PC-3 (cell line): ENCODE measurements around the gene SCART1. TPM values are rescaled to one million over a fixed set of nuclear protein-coding genes. Genes with fewer than 3 reads are reported as not detected.
"Not testable (repeated sequence)": the region's sequence is repeated elsewhere in the genome, so short reads cannot be mapped to it uniquely, and the experiment has no call there.

Experiments
- ATAC-seq: fragments of 200-7000 bp; cut with Tn5 transposase; 2 replicates; pipeline ENCODE4 v1.9.1; 2020; ENCODE audit warnings: mild to moderate bottlenecking, moderate library complexity
- BruUV-seq: library from RNA; stranded (reverse); fragments of 400-500 nt; replicated peaks from 2 replicates; lab custom pipeline; 2021; lab: Mats Ljungman, UMichigan
- CTCF ChIA-PET: fragments of 300-600 bp; sonication (Branson Sonifier 250); formaldehyde crosslinking; loops from one replicate; lab custom pipeline; 2022; ENCODE audit warnings: antibody characterized with exemption; lab: Charles Lee
- POLR2A ChIA-PET: fragments of 300-600 bp; sonication (Branson Sonifier 250); formaldehyde crosslinking; loops from one replicate; lab custom pipeline; 2022; ENCODE audit warnings: antibody characterized with exemption; ENCODE audit not compliant: unreplicated experiment; lab: Charles Lee
- DNase-seq: peaks from one replicate; pipeline ENCODE4 v3.0.0-alpha.2; 2015
- H2AFZ ChIP-seq: fragments of 300-600 bp; sonication (generic); 2 replicates; pipeline ENCODE4 v1.6.0; 2016; ENCODE audit warnings: antibody characterized with exemption, low read length
- H3F3A ChIP-seq: fragments of 300-600 bp; sonication (generic); one replicate; pipeline ENCODE4 v1.6.0; 2017; ENCODE audit warnings: antibody characterized with exemption, low read length, control low read depth, mild to moderate bottlenecking; ENCODE audit not compliant: unreplicated experiment
- H3K27ac ChIP-seq: fragments of 300-600 bp; sonication (generic); 2 replicates; pipeline ENCODE4 v1.5.1; 2016; ENCODE audit warnings: mild to moderate bottlenecking, low read length
- H3K27me3 ChIP-seq: fragments of 300-600 bp; sonication (generic); 2 replicates; pipeline ENCODE4 v1.6.1; 2016; ENCODE audit warnings: low read length, mixed read lengths
- H3K36me3 ChIP-seq: fragments of 300-600 bp; sonication (generic); 2 replicates; pipeline ENCODE4 v1.6.1; 2016; ENCODE audit warnings: low read depth, mixed run types, low read length, mixed read lengths
- H3K4me1 ChIP-seq: fragments of 300-600 bp; sonication (generic); 2 replicates; pipeline ENCODE4 v1.5.1; 2016; ENCODE audit warnings: low read length; ENCODE audit not compliant: insufficient read depth
- H3K4me2 ChIP-seq: fragments of 300-600 bp; sonication (generic); 2 replicates; pipeline ENCODE4 v1.6.0; 2016; ENCODE audit warnings: low read length
- H3K4me3 ChIP-seq: fragments of 300-600 bp; sonication (generic); 2 replicates; pipeline ENCODE4 v1.5.1; 2016; ENCODE audit warnings: mild to moderate bottlenecking, low read length, mixed read lengths
- H3K79me2 ChIP-seq: fragments of 300-600 bp; sonication (generic); 2 replicates; pipeline ENCODE4 v1.6.1; 2017; ENCODE audit warnings: low read length, mixed read lengths
- H3K9ac ChIP-seq: fragments of 300-600 bp; sonication (generic); 2 replicates; pipeline ENCODE4 v1.6.0; 2016; ENCODE audit warnings: mild to moderate bottlenecking, low read length
- H3K9me2 ChIP-seq: fragments of 300-600 bp; sonication (generic); replicated peaks from 2 replicates; pipeline ENCODE4 v1.6.1; 2016; ENCODE audit warnings: mixed run types, low read length, mixed read lengths
- H3K9me3 ChIP-seq: fragments of 300-600 bp; sonication (generic); 2 replicates; pipeline ENCODE4 v1.6.1; 2016; ENCODE audit warnings: low read length, mixed read lengths
- H4K20me1 ChIP-seq: fragments of 300-600 bp; sonication (generic); 2 replicates; pipeline ENCODE4 v1.6.1; 2016; ENCODE audit warnings: low read length, mixed read lengths
- EZH2 ChIP-seq: fragments of 300-600 bp; sonication (generic); IDR thresholded peaks from one replicate; pipeline ENCODE4 v1.6.1; 2017; ENCODE audit warnings: antibody characterized with exemption, mild to moderate bottlenecking, low read length; ENCODE audit not compliant: unreplicated experiment
- EZH2phosphoT487 ChIP-seq: fragments of 300-600 bp; sonication (generic); IDR thresholded peaks from 2 replicates; pipeline ENCODE4 v1.6.1; 2018; ENCODE audit warnings: mild to moderate bottlenecking, antibody characterized with exemption, low read length, borderline replicate concordance
- intact Hi-C: fragments of 100-400 bp; cut with micrococcal nuclease; formaldehyde crosslinking; loops from 2 replicates; pipeline ENCODE4 v1.9.0; 2023
- total RNA-seq: library from RNA; depleted of rRNA; stranded (reverse); fragments of >200 nt; gene quantifications from 2 replicates; pipeline ENCODE4 v1.2.3, GENCODE V29; 2014; rRNA removed
- TF ChIP-seq, protein P1 (sequence below): fragments of 300-600 bp; sonication (generic); conservative IDR thresholded peaks from 2 replicates; pipeline ENCODE4 v1.5.1; 2017; ENCODE audit warnings: antibody characterized with exemption, low read depth, mild to moderate bottlenecking, low read length

SCART1 gene
- total RNA-seq, 1 experiment from 2014 or later = 2.4 TPM

DNA sequence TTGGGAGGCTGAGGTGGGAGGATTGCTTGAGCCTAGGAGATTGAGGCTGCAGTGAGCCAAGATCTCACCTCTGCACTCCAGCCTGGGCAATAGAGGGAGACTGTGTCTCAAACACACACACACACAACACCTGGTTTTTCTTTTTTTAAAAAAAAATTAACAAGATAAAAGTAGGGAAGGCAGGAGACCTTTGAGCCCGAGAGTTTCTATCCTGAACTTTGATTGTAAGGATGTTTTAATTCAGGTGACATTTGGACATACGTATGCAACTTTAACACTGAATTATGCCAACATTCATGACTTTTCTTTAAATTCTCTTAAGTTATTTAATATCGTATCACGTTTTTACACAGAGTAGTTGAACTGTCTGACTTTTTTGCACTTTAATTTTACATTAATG lies 61.7 kb downstream of the SCART1 start:
- TF ChIP-seq, protein P1, sequence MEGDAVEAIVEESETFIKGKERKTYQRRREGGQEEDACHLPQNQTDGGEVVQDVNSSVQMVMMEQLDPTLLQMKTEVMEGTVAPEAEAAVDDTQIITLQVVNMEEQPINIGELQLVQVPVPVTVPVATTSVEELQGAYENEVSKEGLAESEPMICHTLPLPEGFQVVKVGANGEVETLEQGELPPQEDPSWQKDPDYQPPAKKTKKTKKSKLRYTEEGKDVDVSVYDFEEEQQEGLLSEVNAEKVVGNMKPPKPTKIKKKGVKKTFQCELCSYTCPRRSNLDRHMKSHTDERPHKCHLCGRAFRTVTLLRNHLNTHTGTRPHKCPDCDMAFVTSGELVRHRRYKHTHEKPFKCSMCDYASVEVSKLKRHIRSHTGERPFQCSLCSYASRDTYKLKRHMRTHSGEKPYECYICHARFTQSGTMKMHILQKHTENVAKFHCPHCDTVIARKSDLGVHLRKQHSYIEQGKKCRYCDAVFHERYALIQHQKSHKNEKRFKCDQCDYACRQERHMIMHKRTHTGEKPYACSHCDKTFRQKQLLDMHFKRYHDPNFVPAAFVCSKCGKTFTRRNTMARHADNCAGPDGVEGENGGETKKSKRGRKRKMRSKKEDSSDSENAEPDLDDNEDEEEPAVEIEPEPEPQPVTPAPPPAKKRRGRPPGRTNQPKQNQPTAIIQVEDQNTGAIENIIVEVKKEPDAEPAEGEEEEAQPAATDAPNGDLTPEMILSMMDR = no peak
- TF ChIP-seq EZH2 = no peak
- TF ChIP-seq EZH2phosphoT487 = no peak
- no peak overlapping the region for H2AFZ ChIP-seq
- no peaks in the 10 kb centered on the region for H3K27me3 ChIP-seq
- ChIA-PET CTCF (no interaction called here), POLR2A (no interaction called here)
- H3K36me3 ChIP-seq = no peaks in the 10 kb centered on the region
- no peak overlapping the region for H3K27ac ChIP-seq
- DNase-seq (no peak), ATAC-seq (no peak)
- no peaks in the 10 kb centered on the region for H3K9me3 ChIP-seq
- no peaks in the 10 kb centered on the region for H4K20me1 ChIP-seq
- no peaks in the 10 kb centered on the region for H3K9me2 ChIP-seq
- H3K4me1 ChIP-seq = peaks cover 3% of the 10 kb centered on the region
- H3F3A ChIP-seq = no peaks in the 10 kb centered on the region
- no peak overlapping the region for H3K4me3 ChIP-seq
- intact Hi-C loops = no loop called here
- no peaks in the 10 kb centered on the region for H3K79me2 ChIP-seq
- no peak overlapping the region for H3K9ac ChIP-seq
- no peak overlapping the region for H3K4me2 ChIP-seq
- BruUV-seq = no TSS peak

DNA sequence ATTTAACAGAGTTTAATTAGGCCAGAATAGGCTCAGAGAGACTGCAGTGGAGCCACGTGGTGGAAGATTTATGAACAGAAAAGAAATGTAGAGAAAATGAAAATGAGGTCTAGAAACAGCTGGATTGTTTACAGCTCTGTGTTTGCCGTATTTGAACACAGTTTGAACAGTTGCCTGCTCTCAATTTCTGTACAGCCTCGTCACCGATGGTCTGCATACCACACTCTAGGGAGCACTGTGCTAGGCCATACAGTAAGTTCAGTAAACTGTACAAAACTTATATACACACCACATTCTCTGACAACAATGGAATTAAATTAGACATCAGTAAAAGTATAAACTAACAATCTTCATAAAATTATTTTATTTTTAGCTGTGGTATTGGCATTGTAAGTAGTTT lies 62.3 kb downstream of the SCART1 start:
- BruUV-seq = no TSS peak
- no peaks in the 10 kb centered on the region for H3K9me2 ChIP-seq

DNA sequence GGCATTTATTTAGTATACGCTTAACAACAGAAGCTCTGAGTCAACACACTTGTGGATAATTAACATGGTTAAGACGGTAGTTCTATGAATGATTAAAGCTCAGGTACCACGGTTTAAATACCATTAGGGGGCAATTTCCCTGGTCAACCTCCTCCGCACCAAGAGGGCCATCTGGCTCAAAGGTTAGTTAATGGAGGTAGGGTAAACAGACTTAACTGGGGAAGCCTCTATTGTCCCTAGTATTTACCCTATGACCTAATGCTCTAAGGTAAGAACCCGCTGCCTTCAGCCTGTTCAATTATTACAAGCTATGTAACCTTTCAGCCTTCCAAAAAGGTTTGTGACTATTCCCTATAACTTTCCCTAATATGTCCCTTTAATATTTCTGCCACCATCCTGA lies 64.8 kb downstream of the SCART1 start:
- ATAC-seq, CTCF ChIA-PET, H3F3A ChIP-seq, H3K27ac ChIP-seq, DNase-seq, H3K79me2 ChIP-seq, BruUV-seq, intact Hi-C loops, POLR2A ChIA-PET, H3K9ac ChIP-seq, H3K36me3 ChIP-seq, H4K20me1 ChIP-seq, H2AFZ ChIP-seq, H3K4me2 ChIP-seq, H3K27me3 ChIP-seq, H3K9me3 ChIP-seq, H3K4me3 ChIP-seq, H3K9me2 ChIP-seq: not testable (repeated sequence)
- H3K4me1 ChIP-seq = peaks cover 15% of the 10 kb centered on the region

More for the DNA sequence above, 62.3 kb downstream of the SCART1 start:
- DNase-seq (no peak), ATAC-seq (no peak)
- Histone ChIP-seq H3K4me3 (no peak overlapping the region), H4K20me1 (no peaks in the 10 kb centered on the region), H3K36me3 (no peaks in the 10 kb centered on the region), H3K79me2 (no peaks in the 10 kb centered on the region), H3K27me3 (no peaks in the 10 kb centered on the region), H2AFZ (no peak overlapping the region), H3K9ac (no peak overlapping the region), H3K4me2 (no peak overlapping the region), H3K27ac (no peak overlapping the region), H3K4me1 (peaks cover 5% of the 10 kb centered on the region), H3F3A (no peaks in the 10 kb centered on the region), H3K9me3 (no peaks in the 10 kb centered on the region)
- intact Hi-C loops = no loop called here
- TF ChIP-seq EZH2phosphoT487 (no peak), EZH2 (no peak)
- TF ChIP-seq, protein P1 = no peak
- ChIA-PET CTCF (no interaction called here), POLR2A (no interaction called here)

Other genes starting within 250 kb of the SCART1 start
- not detected in 2 replicates for gene UTF1, start 223.7 kb upstream of the SCART1 start, total RNA-seq
- gene VENTX, start 216.1 kb upstream of the SCART1 start, total RNA-seq = not detected in 2 replicates
- 113 and 147 TPM in 2 replicates for gene ADAM8, start 177.1 kb upstream of the SCART1 start, total RNA-seq
- 72.9 and 84.4 TPM in 2 replicates for gene TUBGCP2, start 145.1 kb upstream of the SCART1 start, total RNA-seq
- gene ZNF511, start 145.0 kb upstream of the SCART1 start, total RNA-seq = 78.4 and 84.3 TPM in 2 replicates
- not detected in 2 replicates for gene CALY, start 117.0 kb upstream of the SCART1 start, total RNA-seq
- not detected in 2 replicates for gene PRAP1, start 106.6 kb upstream of the SCART1 start, total RNA-seq
- gene FUOM, start 95.9 kb upstream of the SCART1 start, total RNA-seq = 33.3 and 40.0 TPM in 2 replicates
- 114 and 120 TPM in 2 replicates for gene ECHS1, start 80.6 kb upstream of the SCART1 start, total RNA-seq
- 3.7 and 4.1 TPM in 2 replicates for gene PAOX, start 74.7 kb upstream of the SCART1 start, total RNA-seq
- gene MTG1, start 59.8 kb upstream of the SCART1 start, total RNA-seq = 38.8 and 39.4 TPM in 2 replicates
- gene SPRN, start 29.3 kb upstream of the SCART1 start, total RNA-seq = not detected in 2 replicates
- 3.3 and 4.2 TPM in 2 replicates for gene CYP2E1, start 73.4 kb downstream of the SCART1 start, total RNA-seq
- gene SYCE1, start 111.6 kb downstream of the SCART1 start, total RNA-seq = not detected in 2 replicates
- not detected in 2 replicates for gene FRG2B, start 172.8 kb downstream of the SCART1 start, total RNA-seq